ENCODE data around the gene TOM1L2.

DNA sequence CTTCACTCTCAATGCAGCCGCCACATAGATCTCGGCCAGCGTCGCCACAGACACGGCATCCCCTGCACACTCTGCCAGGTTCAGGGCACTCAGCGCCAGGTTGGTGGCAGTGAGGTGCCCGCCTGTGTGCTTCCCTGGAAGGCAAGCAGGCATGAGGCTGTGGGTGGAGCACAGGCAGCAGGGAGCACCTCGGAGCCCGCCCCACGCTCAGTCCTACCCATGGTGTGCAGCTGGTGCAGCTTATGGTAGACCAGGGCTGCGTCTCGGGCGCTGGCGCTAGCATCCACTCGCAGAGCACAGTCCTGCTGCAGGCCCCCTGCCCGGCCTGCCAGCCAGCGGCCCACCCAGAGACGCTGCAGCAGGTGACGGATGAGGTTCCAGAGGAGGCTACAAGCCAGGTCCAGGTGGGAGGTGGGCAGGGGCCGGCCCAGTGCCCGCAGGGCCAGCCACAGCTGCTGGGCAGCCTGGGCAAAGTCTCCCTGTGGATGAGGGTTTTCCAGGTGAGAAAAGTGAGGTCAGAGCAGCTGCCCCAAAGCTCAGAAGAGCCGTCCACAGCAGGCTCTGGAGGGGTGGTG is 155.9 kb downstream of the TOM1L2 start:
- TF ChIP-seq, protein P1, sequence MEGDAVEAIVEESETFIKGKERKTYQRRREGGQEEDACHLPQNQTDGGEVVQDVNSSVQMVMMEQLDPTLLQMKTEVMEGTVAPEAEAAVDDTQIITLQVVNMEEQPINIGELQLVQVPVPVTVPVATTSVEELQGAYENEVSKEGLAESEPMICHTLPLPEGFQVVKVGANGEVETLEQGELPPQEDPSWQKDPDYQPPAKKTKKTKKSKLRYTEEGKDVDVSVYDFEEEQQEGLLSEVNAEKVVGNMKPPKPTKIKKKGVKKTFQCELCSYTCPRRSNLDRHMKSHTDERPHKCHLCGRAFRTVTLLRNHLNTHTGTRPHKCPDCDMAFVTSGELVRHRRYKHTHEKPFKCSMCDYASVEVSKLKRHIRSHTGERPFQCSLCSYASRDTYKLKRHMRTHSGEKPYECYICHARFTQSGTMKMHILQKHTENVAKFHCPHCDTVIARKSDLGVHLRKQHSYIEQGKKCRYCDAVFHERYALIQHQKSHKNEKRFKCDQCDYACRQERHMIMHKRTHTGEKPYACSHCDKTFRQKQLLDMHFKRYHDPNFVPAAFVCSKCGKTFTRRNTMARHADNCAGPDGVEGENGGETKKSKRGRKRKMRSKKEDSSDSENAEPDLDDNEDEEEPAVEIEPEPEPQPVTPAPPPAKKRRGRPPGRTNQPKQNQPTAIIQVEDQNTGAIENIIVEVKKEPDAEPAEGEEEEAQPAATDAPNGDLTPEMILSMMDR (IDR thresholded peaks at IDR 0.05; ENCODE audit: low read length) = no peak
- TF ChIP-seq EZH2 (optimal IDR thresholded peaks at IDR 0.05; ENCODE audit: low read depth, low read length) (no peak), EZH2phosphoT487 (IDR thresholded peaks at IDR 0.05; ENCODE audit: low read length) (no peak)

All from MM.1S (cell line).